Stimulated activated CD8-positive, alpha-beta memory T cell treated with anti-CD3 and anti-CD28 coated beads, Interleukin-7, amount 100 ng/mL, for 48 hours (primary cell): ENCODE data around the gene LRCH3.
"Not testable (repeated sequence)": the region's sequence is repeated elsewhere in the genome, so short reads cannot be mapped to it uniquely, and the experiment has no call there.

Source experiments
- DNase-seq, 2 donors: peaks; one replicate each; pipeline ENCODE4 v3.0.0-alpha.2; 2020; ENCODE audit warnings: low read depth in 1 of 2; ENCODE audit errors: extremely low read depth in 1 of 2

Gene LRCH3

GRCh38 chr3:197881970-197882338 is 90.9 kb downstream of the LRCH3 start:
- no peak for DNase-seq

- no peak for DNase-seq
Observed at GRCh38 chr3:197882586-197882985, 91.5 kb downstream of the LRCH3 start.

GRCh38 chr3:197883541-197883940 is 92.5 kb downstream of the LRCH3 start:
- DNase-seq, result no peak

- not testable (repeated sequence) for DNase-seq
Observed at GRCh38 chr3:197884330-197884729, 93.3 kb downstream of the LRCH3 start.

GRCh38 chr3:197886052-197886451 is 95.0 kb downstream of the LRCH3 start:
- DNase-seq, result not testable (repeated sequence)

- not testable (repeated sequence) for DNase-seq
Observed at GRCh38 chr3:197887430-197888053, 96.5 kb downstream of the LRCH3 start.

- no peak for DNase-seq
Observed at GRCh38 chr3:197888511-197888910, 97.5 kb downstream of the LRCH3 start.

GRCh38 chr3:197889204-197889930 is 98.3 kb downstream of the LRCH3 start:
- DNase-seq, result no peak

GRCh38 chr3:197890693-197891092 is 99.6 kb downstream of the LRCH3 start:
- no peak for DNase-seq

- no peak for DNase-seq
Observed at GRCh38 chr3:197892162-197892561, 101.1 kb downstream of the LRCH3 start.

GRCh38 chr3:197896421-197896820 is 105.4 kb downstream of the LRCH3 start:
- DNase-seq, result no peak

- no peak for DNase-seq
Observed at GRCh38 chr3:197899833-197900478, 108.9 kb downstream of the LRCH3 start.

GRCh38 chr3:197901626-197902025 is 110.6 kb downstream of the LRCH3 start:
- DNase-seq, result no peak

GRCh38 chr3:197906023-197906849 is 115.2 kb downstream of the LRCH3 start:
- DNase-seq, result peak; percentile 70 to 84

- no peak for DNase-seq
Observed at GRCh38 chr3:197906850-197907187, 115.8 kb downstream of the LRCH3 start.

- DNase-seq, result no peak
Observed at GRCh38 chr3:197907196-197907595, 116.1 kb downstream of the LRCH3 start.

- DNase-seq, result not testable (repeated sequence)
Observed at GRCh38 chr3:197908550-197908949, 117.5 kb downstream of the LRCH3 start.

GRCh38 chr3:197908957-197909701 is 118.1 kb downstream of the LRCH3 start:
- DNase-seq, result no peak

- no peak for DNase-seq
Observed at GRCh38 chr3:197912741-197913476, 121.9 kb downstream of the LRCH3 start.
